Neuronal stem cell (in vitro differentiated cells): ENCODE results near the gene SMAP2.

Source experiments
- DNase-seq: peaks from one replicate; pipeline ENCODE4 v3.0.0-alpha.2; 2013; ENCODE audit warnings: low spot score
- H2AFZ ChIP-seq: one replicate; pipeline ENCODE4 v1.6.1; 2013; ENCODE audit warnings: mild to moderate bottlenecking, low read length, inconsistent platforms
- H2AK5ac ChIP-seq: 2 replicates; pipeline ENCODE4 v1.6.1; 2013; ENCODE audit warnings: low read depth, mild to moderate bottlenecking, inconsistent platforms, low read length, moderate library complexity, mixed read lengths
- H2BK120ac ChIP-seq: 2 replicates; pipeline ENCODE4 v1.6.1; 2013; ENCODE audit warnings: low read depth, mild to moderate bottlenecking, inconsistent platforms, low read length, moderate library complexity, mixed read lengths
- H2BK12ac ChIP-seq: one replicate; pipeline ENCODE4 v1.6.1; 2013; ENCODE audit warnings: low read length, inconsistent platforms
- H2BK15ac ChIP-seq: 2 replicates; pipeline ENCODE4 v1.6.1; 2013; ENCODE audit warnings: mild to moderate bottlenecking, low read length, inconsistent platforms, mixed read lengths
- H2BK5ac ChIP-seq: one replicate; pipeline ENCODE4 v1.6.1; 2013; ENCODE audit warnings: inconsistent platforms, mild to moderate bottlenecking, low read length, moderate library complexity
- H3K14ac ChIP-seq: one replicate; pipeline ENCODE4 v1.6.1; 2013; ENCODE audit warnings: low read length, inconsistent platforms
- H3K18ac ChIP-seq: 2 replicates; pipeline ENCODE4 v1.6.1; 2013; ENCODE audit warnings: low read length, inconsistent platforms
- H3K23ac ChIP-seq: 2 replicates; pipeline ENCODE4 v1.6.1; 2013; ENCODE audit warnings: low read depth, mild to moderate bottlenecking, mixed read lengths, low read length, inconsistent platforms; ENCODE audit not compliant: poor library complexity
- H3K27ac ChIP-seq: replicated peaks from 3 replicates; pipeline ENCODE4 v1.5.1; 2013; ENCODE audit warnings: low read length, inconsistent platforms
- H3K27me3 ChIP-seq, 3 experiments: 2 replicates each; pipeline ENCODE4 v1.6.1; 2013; ENCODE audit warnings: low read length in 3 of 3, mild to moderate bottlenecking in 2 of 3, inconsistent platforms in 1 of 3, low read depth in 1 of 3, mixed read lengths in 1 of 3, moderate library complexity in 1 of 3; ENCODE audit not compliant: control insufficient read depth in 3 of 3, insufficient read depth in 3 of 3
- H3K36me3 ChIP-seq, 2 donors: replicated peaks in 1 of 2; 2 replicates each; pipeline ENCODE4 v1.6.1; 2013; ENCODE audit warnings: low read length in 2 of 2; ENCODE audit not compliant: control insufficient read depth in 2 of 2, insufficient read depth in 2 of 2
- H3K4ac ChIP-seq: 2 replicates; pipeline ENCODE4 v1.6.1; 2013; ENCODE audit warnings: inconsistent platforms, mild to moderate bottlenecking, low read length, moderate library complexity
- H3K4me1 ChIP-seq, 2 donors: 1 replicate in 1 of 2; 2 replicates in 1 of 2; pipeline ENCODE4 v1.6.1; 2013; ENCODE audit warnings: low read length in 2 of 2, low read depth in 1 of 2; ENCODE audit not compliant: control insufficient read depth in 2 of 2, insufficient read depth in 1 of 2
- H3K4me2 ChIP-seq: one replicate; pipeline ENCODE4 v1.6.1; 2013; ENCODE audit warnings: mild to moderate bottlenecking, low read length, inconsistent platforms; ENCODE audit not compliant: insufficient read depth, poor library complexity, severe bottlenecking
- H3K4me3 ChIP-seq, 2 donors: 2 replicates each; pipeline ENCODE4 v1.5.1; 2013; ENCODE audit warnings: low read length in 2 of 2, mild to moderate bottlenecking in 2 of 2, inconsistent platforms in 1 of 2, moderate library complexity in 1 of 2
- H3K79me1 ChIP-seq: one replicate; pipeline ENCODE4 v1.6.1; 2013; ENCODE audit warnings: low read depth, mild to moderate bottlenecking, inconsistent platforms, low read length, moderate library complexity
- H3K9ac ChIP-seq: one replicate; pipeline ENCODE4 v1.6.1; 2013; ENCODE audit warnings: mild to moderate bottlenecking, low read depth, low read length, inconsistent platforms; ENCODE audit not compliant: poor library complexity
- H3K9me3 ChIP-seq, 2 donors: replicated peaks in 1 of 2; 2 replicates each; pipeline versions ENCODE3 to v1.6.1; 2013; ENCODE audit warnings: low read length in 2 of 2, mild to moderate bottlenecking in 2 of 2, inconsistent platforms in 1 of 2, low read depth in 1 of 2, mixed read lengths in 1 of 2, moderate library complexity in 1 of 2; ENCODE audit not compliant: control insufficient read depth in 2 of 2, insufficient read depth in 1 of 2
- H4K8ac ChIP-seq: one replicate; pipeline ENCODE4 v1.6.1; 2013; ENCODE audit warnings: low read depth, mild to moderate bottlenecking, inconsistent platforms, low read length, moderate library complexity
- H4K91ac ChIP-seq: one replicate; pipeline ENCODE4 v1.6.1; 2013; ENCODE audit warnings: low read length, low read depth, mild to moderate bottlenecking, inconsistent platforms; ENCODE audit not compliant: poor library complexity
- WGBS, 2 donors: extraction: QIAGEN DNeasy Blood & Tissue Kit; methylation state at CpG; one replicate each; pipeline ENCODE4 v1.1.7; 2013; ENCODE audit warnings: missing lambda C conversion rate in 2 of 2, mixed read lengths in 1 of 2; ENCODE audit not compliant: insufficient read length in 2 of 2, insufficient replicate concordance in 1 of 2; ENCODE audit errors: extremely low coverage in 2 of 2; 5-methylcytosine and 5-hydroxymethylcytosine counted together

The SMAP2 gene

GRCh38 chr1:40435876-40436275 lies 62.3 kb downstream of the SMAP2 start:
- Histone ChIP-seq H3K4me2 (no peak overlapping the region), H3K4ac (no peak overlapping the region), H2BK15ac (no peak overlapping the region), H3K9me3 (no peaks in the 10 kb centered on the region), H2AK5ac (no peak overlapping the region), H3K14ac (no peak overlapping the region), H4K8ac (no peak overlapping the region), H3K36me3 (no peaks in the 10 kb centered on the region), H2BK5ac (no peak overlapping the region), H3K9ac (no peak overlapping the region), H3K4me1 (no peaks in the 10 kb centered on the region), H2BK12ac (no peak overlapping the region), H2AFZ (no peak overlapping the region), H3K79me1 (no peaks in the 10 kb centered on the region), H3K4me3 (no peak overlapping the region), H3K27me3 (no peaks in the 10 kb centered on the region), H3K27ac (no peak overlapping the region), H3K18ac (no peak overlapping the region), H3K23ac (no peak overlapping the region), H2BK120ac (no peak overlapping the region), H4K91ac (no peak overlapping the region)
- no peak for DNase-seq
- no CpG with 5 or more reads among the region's 4 CpGs for WGBS, 2 donors

- no peak overlapping the region for H3K4me2 ChIP-seq
- H3K27me3 ChIP-seq: no peaks in the 10 kb centered on the region
- no peak overlapping the region for H3K4me3 ChIP-seq
- no peak overlapping the region for H2BK15ac ChIP-seq
- no peak overlapping the region for H2BK120ac ChIP-seq
- no CpG with 5 or more reads among the region's 3 CpGs for WGBS, 2 donors
- H3K4ac ChIP-seq: no peak overlapping the region
- no peaks in the 10 kb centered on the region for H3K4me1 ChIP-seq
- no peak overlapping the region for H2AFZ ChIP-seq
- H4K8ac ChIP-seq: no peak overlapping the region
- no peak for DNase-seq
- H3K27ac ChIP-seq: no peak overlapping the region
- no peak overlapping the region for H3K18ac ChIP-seq
- H3K14ac ChIP-seq: no peak overlapping the region
- H3K9me3 ChIP-seq: no peaks in the 10 kb centered on the region
- H3K36me3 ChIP-seq: no peaks in the 10 kb centered on the region
- no peak overlapping the region for H3K9ac ChIP-seq
- H2BK12ac ChIP-seq: no peak overlapping the region
- no peak overlapping the region for H3K23ac ChIP-seq
- H2BK5ac ChIP-seq: no peak overlapping the region
- H2AK5ac ChIP-seq: no peak overlapping the region
- no peaks in the 10 kb centered on the region for H3K79me1 ChIP-seq
- H4K91ac ChIP-seq: no peak overlapping the region
Measured at GRCh38 chr1:40438391-40439015, 65.0 kb downstream of the SMAP2 start.

- DNase-seq: no peak
- H3K36me3 ChIP-seq: no peaks in the 10 kb centered on the region
- no peak overlapping the region for H3K18ac ChIP-seq
- H4K91ac ChIP-seq: no peak overlapping the region
- no peak overlapping the region for H2BK120ac ChIP-seq
- WGBS, 2 donors: no CpG with 5 or more reads among the region's 5 CpGs
- no peak overlapping the region for H2AK5ac ChIP-seq
- H3K9ac ChIP-seq: no peak overlapping the region
- H3K27ac ChIP-seq: no peak overlapping the region
- no peak overlapping the region for H2AFZ ChIP-seq
- no peak overlapping the region for H3K4me3 ChIP-seq
- no peaks in the 10 kb centered on the region for H3K27me3 ChIP-seq
- no peak overlapping the region for H4K8ac ChIP-seq
- no peak overlapping the region for H3K4ac ChIP-seq
- H3K4me1 ChIP-seq: no peaks in the 10 kb centered on the region
- H2BK12ac ChIP-seq: no peak overlapping the region
- H3K79me1 ChIP-seq: no peaks in the 10 kb centered on the region
- no peak overlapping the region for H3K4me2 ChIP-seq
- no peaks in the 10 kb centered on the region for H3K9me3 ChIP-seq
- H3K23ac ChIP-seq: no peak overlapping the region
- H2BK15ac ChIP-seq: no peak overlapping the region
- no peak overlapping the region for H2BK5ac ChIP-seq
- no peak overlapping the region for H3K14ac ChIP-seq
Measured at GRCh38 chr1:40439247-40439646, 65.7 kb downstream of the SMAP2 start.

- Histone ChIP-seq H2BK120ac (peak within 1 kb of the TSS; percentile 26), H3K79me1 (peaks cover 5% of the 10 kb centered on the region), H3K14ac (peak within 1 kb of the TSS; percentile 57), H3K27ac (peak within 1 kb of the TSS; percentile 94), H3K9ac (peak within 1 kb of the TSS; percentile 82), H3K36me3 (peaks cover 4 to 25% of the 10 kb centered on the region in 2 donors), H3K4me1 (peaks cover 3 to 8% of the 10 kb centered on the region in 2 donors), H3K4ac (no peak within 1 kb of the TSS), H3K18ac (peak within 1 kb of the TSS; percentile 91), H3K4me2 (peak within 1 kb of the TSS; percentile 89), H2BK5ac (peak within 1 kb of the TSS; percentile 7), H3K9me3 (peaks cover 5 to 63% of the 10 kb centered on the region in 2 donors), H2AFZ (peak within 1 kb of the TSS; percentile 86), H3K4me3 (peak within 1 kb of the TSS; percentile 75 to 92), H4K8ac (no peak within 1 kb of the TSS), H4K91ac (no peak within 1 kb of the TSS), H2AK5ac (peak within 1 kb of the TSS; percentile 85), H2BK15ac (peak within 1 kb of the TSS; percentile 74), H3K27me3 (no peaks in the 10 kb centered on the region), H2BK12ac (no peak within 1 kb of the TSS), H3K23ac (peak within 1 kb of the TSS; percentile 9)
- no CpG with 5 or more reads among the region's 64 CpGs for WGBS, 2 donors
- DNase-seq: peak; percentile 93
Measured at GRCh38 chr1:40449684-40450494, 76.4 kb downstream of the SMAP2 start, which contains the start of gene ZFP69B. Gene ZFP69B, plus strand, starts transcription at chr1:40450476. Its CDS starts 486 bp downstream, at chr1:40450962.
